HepG2 (cell line): ENCODE measurements around the gene NOX3. TPM values are rescaled to one million over a fixed set of nuclear protein-coding genes. Genes with fewer than 3 reads are reported as not detected.

ENCODE experiments used
- ARNT ChIP-seq: fragments of 450-650 bp; IDR thresholded peaks from 2 replicates; pipeline ENCODE4 v1.6.1; 2017
- GATA4 ChIP-seq: sonication (generic); IDR thresholded peaks from 2 replicates; pipeline ENCODE4 v1.6.1; 2016; ENCODE audit warnings: antibody characterized with exemption, low read depth, borderline replicate concordance
- IRX3 ChIP-seq: sonication (generic); formaldehyde crosslinking; IDR thresholded peaks from 2 replicates; pipeline ENCODE4 v1.8.1; 2023; ENCODE audit warnings: mild to moderate bottlenecking, low read depth, missing genetic modification reagents, borderline replicate concordance
- KAT2B ChIP-seq: fragments of 150-350 bp; IDR thresholded peaks from 2 replicates; pipeline ENCODE4 v1.6.1; 2014; ENCODE audit warnings: low read depth, low read length, borderline replicate concordance
- MBNL3 ChIP-seq: fragments of 250-450 bp; sonication (Bioruptor Pico); conservative IDR thresholded peaks from 2 replicates; pipeline ENCODE4 v1.8.0; 2022; ENCODE audit warnings: mild to moderate bottlenecking, inconsistent platforms
- MIER2 ChIP-seq: IDR thresholded peaks from 2 replicates; pipeline ENCODE4 v1.6.1; 2016; ENCODE audit warnings: missing biosample characterization, missing genetic modification reagents
- MXD4 ChIP-seq: IDR thresholded peaks from 2 replicates; pipeline ENCODE4 v1.6.1; 2016; ENCODE audit warnings: mild to moderate bottlenecking, missing biosample characterization, missing genetic modification reagents
- PHB2 ChIP-seq: fragments of 450-650 bp; IDR thresholded peaks from 2 replicates; pipeline ENCODE4 v1.6.1; 2018; ENCODE audit not compliant: partially characterized antibody
- SIN3B ChIP-seq: fragments of 150-350 bp; IDR thresholded peaks from 2 replicates; pipeline ENCODE4 v1.6.1; 2014; ENCODE audit warnings: low read length
- SNAPC5 ChIP-seq: sonication (generic); formaldehyde crosslinking; IDR thresholded peaks from 2 replicates; pipeline ENCODE4 v1.8.1; 2023; ENCODE audit warnings: mild to moderate bottlenecking, missing genetic modification reagents, borderline replicate concordance
- ZMYM3 ChIP-seq: sonication (generic); formaldehyde crosslinking; IDR thresholded peaks from 2 replicates; pipeline ENCODE4 v1.5.1; 2020; ENCODE audit warnings: mild to moderate bottlenecking, missing genetic modification reagents
- ZNF362 ChIP-seq: sonication (generic); formaldehyde crosslinking; IDR thresholded peaks from 2 replicates; pipeline ENCODE4 v1.4.0; 2020; ENCODE audit warnings: missing genetic modification reagents, mild to moderate bottlenecking, borderline replicate concordance
- ZNF549 ChIP-seq: sonication (generic); formaldehyde crosslinking; IDR thresholded peaks from 2 replicates; pipeline ENCODE4 v1.5.0; 2020; ENCODE audit warnings: missing genetic modification reagents
- ZNF777 ChIP-seq: sonication (generic); formaldehyde crosslinking; IDR thresholded peaks from 2 replicates; pipeline ENCODE4 v1.4.0; 2020; ENCODE audit warnings: missing genetic modification reagents
- polyA plus RNA-seq, 8 experiments: library from polyadenylated mRNA; depleted of rRNA in 3 of 8; stranded (reverse) in 7 of 8; unstranded in 1 of 8; fragments of >200 nt; fragmentation: Illumina TruSeq in 4 of 8; extraction: Trizol in 4 of 8; gene quantifications; 2 replicates each; pipeline versions ENCODE4 v1.2.1 to v1.2.3, GENCODE V29; 2011 to 2016; ENCODE audit warnings: low read depth in 4 of 8, missing spikeins in 1 of 8, mixed read lengths in 1 of 8; ENCODE audit not compliant: insufficient read depth in 1 of 8
- total RNA-seq, 5 experiments: library from RNA; depleted of rRNA; stranded (reverse); fragments of >200 nt; fragmentation: Illumina TruSeq; extraction: Trizol; gene quantifications; 2 replicates each; pipeline ENCODE4 v1.2.3, GENCODE V29; 2016; ENCODE audit warnings: low read depth in 1 of 5
- TF ChIP-seq, protein P1 (sequence below): sonication (generic); formaldehyde crosslinking; IDR thresholded peaks from 2 replicates; pipeline ENCODE4 v1.5.0; 2020; ENCODE audit warnings: mild to moderate bottlenecking, missing genetic modification reagents, borderline replicate concordance
- TF ChIP-seq, protein P2 (sequence below), 2 experiments: IDR thresholded peaks; 2 replicates each; pipeline ENCODE4 v1.6.1; 2011 to 2012; ENCODE audit warnings: low read length in 2 of 2, borderline replicate concordance in 1 of 2, low read depth in 1 of 2, mild to moderate bottlenecking in 1 of 2, moderate library complexity in 1 of 2
- TF ChIP-seq, protein P3 (sequence below): sonication (generic); formaldehyde crosslinking; IDR thresholded peaks from 2 replicates; pipeline ENCODE4 v1.4.0; 2020; ENCODE audit warnings: missing genetic modification reagents
- TF ChIP-seq, protein P4 (sequence below): sonication (generic); formaldehyde crosslinking; IDR thresholded peaks from 2 replicates; pipeline ENCODE4 v1.4.0; 2020; ENCODE audit warnings: missing genetic modification reagents

Gene NOX3
- total and polyA plus RNA-seq, 2 of the 13 experiments (the other 11 are each of a cell fraction or from before 2014, with no cell fraction given), result 0.09 to 0.18 TPM

- TF ChIP-seq, protein P1, sequence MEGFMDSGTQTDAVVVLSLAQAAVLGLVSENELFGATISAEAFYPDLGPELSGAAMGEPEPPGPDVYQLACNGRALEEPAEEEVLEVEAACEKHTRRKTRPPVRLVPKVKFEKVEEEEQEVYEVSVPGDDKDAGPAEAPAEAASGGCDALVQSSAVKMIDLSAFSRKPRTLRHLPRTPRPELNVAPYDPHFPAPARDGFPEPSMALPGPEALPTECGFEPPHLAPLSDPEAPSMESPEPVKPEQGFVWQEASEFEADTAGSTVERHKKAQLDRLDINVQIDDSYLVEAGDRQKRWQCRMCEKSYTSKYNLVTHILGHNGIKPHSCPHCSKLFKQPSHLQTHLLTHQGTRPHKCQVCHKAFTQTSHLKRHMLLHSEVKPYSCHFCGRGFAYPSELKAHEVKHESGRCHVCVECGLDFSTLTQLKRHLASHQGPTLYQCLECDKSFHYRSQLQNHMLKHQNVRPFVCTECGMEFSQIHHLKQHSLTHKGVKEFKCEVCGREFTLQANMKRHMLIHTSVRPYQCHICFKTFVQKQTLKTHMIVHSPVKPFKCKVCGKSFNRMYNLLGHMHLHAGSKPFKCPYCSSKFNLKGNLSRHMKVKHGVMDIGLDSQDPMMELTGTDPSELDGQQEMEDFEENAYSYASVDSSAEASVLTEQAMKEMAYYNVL (CRISPR knock-in tag), result peak; percentile 89; the same call in 1 of the 2 replicates
- TF ChIP-seq MIER2 (CRISPR knock-in tag), result peak; percentile 74
- TF ChIP-seq ZNF549, result no peak
- TF ChIP-seq, protein P2, sequence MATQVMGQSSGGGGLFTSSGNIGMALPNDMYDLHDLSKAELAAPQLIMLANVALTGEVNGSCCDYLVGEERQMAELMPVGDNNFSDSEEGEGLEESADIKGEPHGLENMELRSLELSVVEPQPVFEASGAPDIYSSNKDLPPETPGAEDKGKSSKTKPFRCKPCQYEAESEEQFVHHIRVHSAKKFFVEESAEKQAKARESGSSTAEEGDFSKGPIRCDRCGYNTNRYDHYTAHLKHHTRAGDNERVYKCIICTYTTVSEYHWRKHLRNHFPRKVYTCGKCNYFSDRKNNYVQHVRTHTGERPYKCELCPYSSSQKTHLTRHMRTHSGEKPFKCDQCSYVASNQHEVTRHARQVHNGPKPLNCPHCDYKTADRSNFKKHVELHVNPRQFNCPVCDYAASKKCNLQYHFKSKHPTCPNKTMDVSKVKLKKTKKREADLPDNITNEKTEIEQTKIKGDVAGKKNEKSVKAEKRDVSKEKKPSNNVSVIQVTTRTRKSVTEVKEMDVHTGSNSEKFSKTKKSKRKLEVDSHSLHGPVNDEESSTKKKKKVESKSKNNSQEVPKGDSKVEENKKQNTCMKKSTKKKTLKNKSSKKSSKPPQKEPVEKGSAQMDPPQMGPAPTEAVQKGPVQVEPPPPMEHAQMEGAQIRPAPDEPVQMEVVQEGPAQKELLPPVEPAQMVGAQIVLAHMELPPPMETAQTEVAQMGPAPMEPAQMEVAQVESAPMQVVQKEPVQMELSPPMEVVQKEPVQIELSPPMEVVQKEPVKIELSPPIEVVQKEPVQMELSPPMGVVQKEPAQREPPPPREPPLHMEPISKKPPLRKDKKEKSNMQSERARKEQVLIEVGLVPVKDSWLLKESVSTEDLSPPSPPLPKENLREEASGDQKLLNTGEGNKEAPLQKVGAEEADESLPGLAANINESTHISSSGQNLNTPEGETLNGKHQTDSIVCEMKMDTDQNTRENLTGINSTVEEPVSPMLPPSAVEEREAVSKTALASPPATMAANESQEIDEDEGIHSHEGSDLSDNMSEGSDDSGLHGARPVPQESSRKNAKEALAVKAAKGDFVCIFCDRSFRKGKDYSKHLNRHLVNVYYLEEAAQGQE (IDR thresholded peaks at IDR 0.05; ENCODE audit: borderline replicate concordance in 1 of 2, low read depth in 1 of 2, low read length in 2 of 2), result peak in 1 of 2 experiments; percentile 61; a peak in 2 of 4 replicates
- TF ChIP-seq SIN3B, result no peak
- TF ChIP-seq MXD4 (CRISPR knock-in tag), result peak; percentile 49; the same call in 1 of the 2 replicates
- TF ChIP-seq MBNL3 (CRISPR knock-in tag), result no peak
- TF ChIP-seq IRX3 (CRISPR knock-in tag), result no peak
- no peak for TF ChIP-seq PHB2
- 0 out of 2 replicates have a peak, but pooled peaks have one; percentile 37 for TF ChIP-seq SNAPC5 (CRISPR knock-in tag)
- TF ChIP-seq, protein P3, sequence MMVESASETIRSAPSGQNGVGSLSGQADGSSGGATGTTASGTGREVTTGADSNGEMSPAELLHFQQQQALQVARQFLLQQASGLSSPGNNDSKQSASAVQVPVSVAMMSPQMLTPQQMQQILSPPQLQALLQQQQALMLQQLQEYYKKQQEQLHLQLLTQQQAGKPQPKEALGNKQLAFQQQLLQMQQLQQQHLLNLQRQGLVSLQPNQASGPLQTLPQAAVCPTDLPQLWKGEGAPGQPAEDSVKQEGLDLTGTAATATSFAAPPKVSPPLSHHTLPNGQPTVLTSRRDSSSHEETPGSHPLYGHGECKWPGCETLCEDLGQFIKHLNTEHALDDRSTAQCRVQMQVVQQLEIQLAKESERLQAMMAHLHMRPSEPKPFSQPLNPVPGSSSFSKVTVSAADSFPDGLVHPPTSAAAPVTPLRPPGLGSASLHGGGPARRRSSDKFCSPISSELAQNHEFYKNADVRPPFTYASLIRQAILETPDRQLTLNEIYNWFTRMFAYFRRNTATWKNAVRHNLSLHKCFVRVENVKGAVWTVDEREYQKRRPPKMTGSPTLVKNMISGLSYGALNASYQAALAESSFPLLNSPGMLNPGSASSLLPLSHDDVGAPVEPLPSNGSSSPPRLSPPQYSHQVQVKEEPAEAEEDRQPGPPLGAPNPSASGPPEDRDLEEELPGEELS (CRISPR knock-in tag), result peak; percentile 95
- TF ChIP-seq, protein P4, sequence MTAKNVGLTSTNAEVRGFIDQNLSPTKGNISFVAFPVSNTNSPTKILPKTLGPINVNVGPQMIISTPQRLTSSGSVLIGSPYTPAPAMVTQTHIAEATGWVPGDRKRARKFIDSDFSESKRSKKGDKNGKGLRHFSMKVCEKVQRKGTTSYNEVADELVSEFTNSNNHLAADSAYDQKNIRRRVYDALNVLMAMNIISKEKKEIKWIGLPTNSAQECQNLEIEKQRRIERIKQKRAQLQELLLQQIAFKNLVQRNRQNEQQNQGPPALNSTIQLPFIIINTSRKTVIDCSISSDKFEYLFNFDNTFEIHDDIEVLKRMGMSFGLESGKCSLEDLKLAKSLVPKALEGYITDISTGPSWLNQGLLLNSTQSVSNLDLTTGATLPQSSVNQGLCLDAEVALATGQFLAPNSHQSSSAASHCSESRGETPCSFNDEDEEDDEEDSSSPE (CRISPR knock-in tag), result peak; percentile 68
- no peak for TF ChIP-seq ZNF777 (CRISPR knock-in tag)
- TF ChIP-seq ARNT, result peak; percentile 94; the same call in 1 of the 2 replicates
- TF ChIP-seq GATA4, result peak; percentile 98
- TF ChIP-seq ZMYM3, result no peak; the same call in 1 of the 2 replicates
- TF ChIP-seq KAT2B, result no peak
- peak; percentile 57; the same call in 1 of the 2 replicates for TF ChIP-seq ZNF362 (CRISPR knock-in tag)
These were observed 11.3 kb downstream of the NOX3 start (continued) for GRCh38 chr6:155444120-155444917.
